Loucy (cell line): ENCODE data around the gene KAT8.

Experiments used
- H2AFZ ChIP-seq: fragments of 200-600 bp; sonication (generic); 2 replicates; pipeline ENCODE4 v1.6.0; 2016; ENCODE audit warnings: antibody characterized with exemption, mild to moderate bottlenecking, low read length, moderate library complexity
- H3F3A ChIP-seq: fragments of 200-600 bp; 2 replicates; pipeline ENCODE4 v1.6.0; 2016; ENCODE audit warnings: antibody characterized with exemption, low read depth, mild to moderate bottlenecking
- H3K27me3 ChIP-seq: fragments of 200-600 bp; sonication (generic); 2 replicates; pipeline ENCODE4 v1.6.1; 2014; ENCODE audit warnings: low read length, mild to moderate bottlenecking; ENCODE audit not compliant: insufficient read depth, poor library complexity, severe bottlenecking
- H3K36me3 ChIP-seq: fragments of 200-600 bp; sonication (generic); 2 replicates; pipeline ENCODE4 v1.6.1; 2016; ENCODE audit warnings: low read length; ENCODE audit not compliant: insufficient read depth
- H3K4me1 ChIP-seq: fragments of 200-600 bp; sonication (generic); 2 replicates; pipeline ENCODE4 v1.5.1; 2014; ENCODE audit warnings: low read length, mild to moderate bottlenecking; ENCODE audit not compliant: insufficient read depth, poor library complexity, severe bottlenecking
- H3K4me2 ChIP-seq: fragments of 200-600 bp; sonication (generic); 2 replicates; pipeline ENCODE4 v1.6.0; 2014; ENCODE audit warnings: antibody characterized with exemption, low read length, low read depth, mild to moderate bottlenecking; ENCODE audit not compliant: poor library complexity, severe bottlenecking
- H3K4me3 ChIP-seq: fragments of 200-600 bp; sonication (generic); 2 replicates; pipeline ENCODE4 v1.5.1; 2014; ENCODE audit warnings: low read length, mild to moderate bottlenecking, mixed read lengths; ENCODE audit not compliant: poor library complexity, severe bottlenecking
- H3K79me2 ChIP-seq: fragments of 200-600 bp; sonication (generic); 2 replicates; pipeline ENCODE4 v1.6.1; 2014; ENCODE audit warnings: low read length; ENCODE audit not compliant: insufficient read depth
- H3K9ac ChIP-seq: fragments of 200-600 bp; sonication (generic); 2 replicates; pipeline ENCODE4 v1.6.0; 2014; ENCODE audit warnings: mild to moderate bottlenecking, low read depth, low read length, moderate library complexity; ENCODE audit not compliant: poor library complexity, severe bottlenecking
- H3K9me2 ChIP-seq: fragments of 200-600 bp; sonication (generic); replicated peaks from 2 replicates; pipeline ENCODE4 v1.6.1; 2016; ENCODE audit warnings: low read depth, low read length, mixed read lengths
- H3K9me3 ChIP-seq: fragments of 200-600 bp; sonication (generic); 2 replicates; pipeline ENCODE4 v1.6.1; 2014; ENCODE audit warnings: mild to moderate bottlenecking, antibody characterized with exemption, low read length, low read depth; ENCODE audit not compliant: insufficient read depth
- H4K20me1 ChIP-seq: fragments of 200-600 bp; sonication (generic); 2 replicates; pipeline ENCODE4 v1.6.0; 2014; ENCODE audit warnings: antibody characterized with exemption, low read length, mild to moderate bottlenecking; ENCODE audit not compliant: insufficient read depth, poor library complexity, severe bottlenecking
- CTCF ChIP-seq: fragments of 200-600 bp; sonication (generic); conservative IDR thresholded peaks from 2 replicates; pipeline ENCODE4 v1.5.1; 2014; ENCODE audit warnings: mild to moderate bottlenecking, antibody characterized with exemption, low read length
- EZH2phosphoT487 ChIP-seq: fragments of 200-600 bp; IDR thresholded peaks from 2 replicates; pipeline ENCODE4 v1.6.1; 2018; ENCODE audit warnings: antibody characterized with exemption, mild to moderate bottlenecking, moderate library complexity, borderline replicate concordance

The KAT8 gene

GRCh38 chr16:31084584-31085302 lies 32.7 kb upstream of the KAT8 start:
- TF ChIP-seq EZH2phosphoT487 (no peak), CTCF (no peak)
- Histone ChIP-seq H2AFZ (no peak overlapping the region), H3K4me3 (no peak overlapping the region), H4K20me1 (peaks cover 21% of the 10 kb centered on the region), H3K9ac (no peak overlapping the region), H3K36me3 (peaks cover 22% of the 10 kb centered on the region; the same call in 1 of the 2 replicates), H3K4me2 (no peak overlapping the region), H3K79me2 (peaks cover 13% of the 10 kb centered on the region; the same call in 1 of the 2 replicates), H3K9me3 (no peaks in the 10 kb centered on the region), H3F3A (no peaks in the 10 kb centered on the region), H3K4me1 (peaks cover 4% of the 10 kb centered on the region), H3K27me3 (no peaks in the 10 kb centered on the region), H3K9me2 (no peaks in the 10 kb centered on the region)

GRCh38 chr16:31085411-31085810 lies 32.1 kb upstream of the KAT8 start:
- H3K27me3 ChIP-seq: no peaks in the 10 kb centered on the region
- peaks cover 9% of the 10 kb centered on the region; the same call in 1 of the 2 replicates for H3K79me2 ChIP-seq
- no peaks in the 10 kb centered on the region for H3K9me3 ChIP-seq
- peaks cover 22% of the 10 kb centered on the region; the same call in 1 of the 2 replicates for H3K36me3 ChIP-seq
- H3K4me2 ChIP-seq: no peak overlapping the region
- peaks cover 21% of the 10 kb centered on the region for H4K20me1 ChIP-seq
- no peak overlapping the region for H2AFZ ChIP-seq
- no peaks in the 10 kb centered on the region for H3K9me2 ChIP-seq
- no peak overlapping the region for H3K9ac ChIP-seq
- H3K4me3 ChIP-seq: no peak overlapping the region
- peaks cover 4% of the 10 kb centered on the region for H3K4me1 ChIP-seq
- TF ChIP-seq EZH2phosphoT487 (no peak), CTCF (no peak)
- H3F3A ChIP-seq: no peaks in the 10 kb centered on the region

GRCh38 chr16:31085873-31086628 lies 31.4 kb upstream of the KAT8 start:
- H3K79me2 ChIP-seq: peaks cover 16% of the 10 kb centered on the region; the same call in 1 of the 2 replicates
- H4K20me1 ChIP-seq: peaks cover 17% of the 10 kb centered on the region
- no peaks in the 10 kb centered on the region for H3K27me3 ChIP-seq
- no peak overlapping the region for H3K4me2 ChIP-seq
- no peak overlapping the region for H3K4me3 ChIP-seq
- H3K9me2 ChIP-seq: no peaks in the 10 kb centered on the region
- no peak for TF ChIP-seq CTCF
- TF ChIP-seq EZH2phosphoT487: no peak
- no peaks in the 10 kb centered on the region for H3K9me3 ChIP-seq
- H3K4me1 ChIP-seq: peaks cover 9% of the 10 kb centered on the region
- peaks cover 28% of the 10 kb centered on the region; the same call in 1 of the 2 replicates for H3K36me3 ChIP-seq
- H3F3A ChIP-seq: no peaks in the 10 kb centered on the region
- H3K9ac ChIP-seq: no peak overlapping the region
- no peak overlapping the region for H2AFZ ChIP-seq
